Measurements from ENCODE around the gene ATP8A2.

ATP8A2 gene

DNA sequence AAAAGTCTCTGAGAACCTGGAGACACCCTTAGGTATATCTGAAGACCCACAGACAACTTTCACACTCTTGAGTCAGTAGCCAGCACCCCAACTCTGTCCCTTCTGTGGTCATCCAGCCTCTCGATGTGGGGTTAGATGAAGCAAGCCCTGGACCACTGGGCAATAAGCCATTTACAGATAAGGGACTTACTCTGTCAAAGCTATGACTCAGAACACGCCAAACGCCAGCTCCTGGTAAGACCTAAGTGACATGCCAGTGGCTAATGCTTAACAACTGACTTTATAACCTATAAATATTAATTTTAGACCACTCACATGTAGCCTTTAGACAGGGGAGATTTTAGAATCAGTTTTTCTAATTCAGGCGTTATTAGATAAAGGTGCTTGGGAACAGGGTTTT lies 594.3 kb downstream of the ATP8A2 start:
- Histone ChIP-seq H3K9ac (ENCODE audit: low read depth in 1 of 2, low read length in 2 of 2) (no peak overlapping the region), H3K4me1 (ENCODE audit: control insufficient read depth in 2 of 2, insufficient read depth in 2 of 2, low read length in 2 of 2) (no peaks in the 10 kb centered on the region), H3K27ac (ENCODE audit: low read depth in 2 of 2, low read length in 2 of 2) (no peak overlapping the region), H3K27me3 (ENCODE audit: control insufficient read depth in 2 of 2, insufficient read depth in 2 of 2, low read length in 2 of 2) (no peaks in the 10 kb centered on the region), H3K36me3 (ENCODE audit: control insufficient read depth in 2 of 2, insufficient read depth in 2 of 2, low read length in 2 of 2) (no peaks in the 10 kb centered on the region), H3K9me3 (ENCODE audit: control insufficient read depth in 2 of 2, low read length in 2 of 2) (no peaks in the 10 kb centered on the region), H3K4me3 (ENCODE audit: low read length in 2 of 2) (no peak overlapping the region)

DNA sequence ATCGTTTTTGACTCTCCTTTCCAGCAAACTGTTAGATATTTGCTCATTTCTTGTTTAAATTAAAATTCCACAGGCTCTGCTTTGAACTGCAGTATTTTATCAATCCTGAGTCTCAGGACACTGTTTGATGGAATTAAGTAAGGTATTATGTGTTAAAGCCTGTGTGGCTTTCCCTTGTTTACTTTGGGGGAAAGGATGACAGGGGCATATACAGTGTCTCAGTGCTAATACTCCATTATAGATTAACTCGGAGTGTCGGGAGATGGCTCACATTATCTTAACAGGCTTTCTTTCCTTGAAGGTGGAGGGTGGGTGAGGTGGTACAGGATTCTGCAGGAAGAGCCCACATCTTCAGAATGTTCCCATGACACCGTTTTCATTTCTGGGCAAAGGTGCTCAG lies 595.4 kb downstream of the ATP8A2 start:
- Histone ChIP-seq H3K9me3 (ENCODE audit: control insufficient read depth in 2 of 2, low read length in 2 of 2) (no peaks in the 10 kb centered on the region), H3K4me3 (ENCODE audit: low read length in 2 of 2) (no peak overlapping the region), H3K9ac (ENCODE audit: low read depth in 1 of 2, low read length in 2 of 2) (no peak overlapping the region), H3K4me1 (ENCODE audit: control insufficient read depth in 2 of 2, insufficient read depth in 2 of 2, low read length in 2 of 2) (no peaks in the 10 kb centered on the region), H3K27me3 (ENCODE audit: control insufficient read depth in 2 of 2, insufficient read depth in 2 of 2, low read length in 2 of 2) (no peaks in the 10 kb centered on the region), H3K36me3 (ENCODE audit: control insufficient read depth in 2 of 2, insufficient read depth in 2 of 2, low read length in 2 of 2) (no peaks in the 10 kb centered on the region), H3K27ac (ENCODE audit: low read depth in 2 of 2, low read length in 2 of 2) (no peak overlapping the region)

GRCh38 chr13:25971047-25971446 lies 599.3 kb downstream of the ATP8A2 start:
- Histone ChIP-seq H3K4me3 (ENCODE audit: low read length in 2 of 2) (no peak overlapping the region), H3K9ac (ENCODE audit: low read depth in 1 of 2, low read length in 2 of 2) (no peak overlapping the region), H3K9me3 (ENCODE audit: control insufficient read depth in 2 of 2, low read length in 2 of 2) (no peaks in the 10 kb centered on the region), H3K36me3 (ENCODE audit: control insufficient read depth in 2 of 2, insufficient read depth in 2 of 2, low read length in 2 of 2) (no peaks in the 10 kb centered on the region), H3K27me3 (ENCODE audit: control insufficient read depth in 2 of 2, insufficient read depth in 2 of 2, low read length in 2 of 2) (no peaks in the 10 kb centered on the region), H3K4me1 (ENCODE audit: control insufficient read depth in 2 of 2, insufficient read depth in 2 of 2, low read length in 2 of 2) (no peaks in the 10 kb centered on the region), H3K27ac (ENCODE audit: low read depth in 2 of 2, low read length in 2 of 2) (no peak overlapping the region)

DNA sequence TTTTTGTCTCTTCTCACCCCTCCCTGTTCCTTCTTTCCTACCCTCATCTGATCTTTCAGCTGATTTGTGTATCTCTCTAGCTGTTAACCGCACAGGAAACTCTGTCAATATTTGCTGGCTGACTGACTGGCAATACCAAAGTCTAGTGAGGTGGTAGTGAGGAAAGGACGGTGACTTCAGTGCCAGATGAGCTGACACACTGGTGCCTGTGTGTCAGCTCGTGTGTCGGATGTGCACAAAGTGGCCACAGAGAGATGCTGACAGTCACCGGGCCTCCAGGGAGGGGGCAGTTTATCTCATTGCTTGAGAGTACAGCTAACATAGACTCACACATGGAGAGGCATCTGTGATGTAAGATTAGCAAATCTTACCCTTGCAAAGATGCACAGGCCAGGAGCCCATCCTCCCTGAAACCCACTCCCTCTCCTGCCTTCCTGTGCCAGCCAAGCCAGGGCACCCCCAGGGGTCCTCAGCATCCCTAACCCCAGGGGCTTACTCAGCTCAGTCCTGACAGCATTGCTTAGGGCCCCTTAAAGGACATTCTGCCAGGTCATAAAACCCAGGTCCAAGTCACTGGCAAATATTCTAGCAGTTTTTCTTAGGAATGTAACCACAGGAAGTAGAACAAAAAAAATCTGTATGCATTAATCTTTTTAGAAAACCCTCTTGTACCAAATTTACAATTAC lies 599.8 kb downstream of the ATP8A2 start:
- H3K4me1 ChIP-seq (ENCODE audit: control insufficient read depth in 2 of 2, insufficient read depth in 2 of 2, low read length in 2 of 2), result no peaks in the 10 kb centered on the region
- no peaks in the 10 kb centered on the region for H3K27me3 ChIP-seq (ENCODE audit: control insufficient read depth in 2 of 2, insufficient read depth in 2 of 2, low read length in 2 of 2)
- H3K27ac ChIP-seq (ENCODE audit: low read depth in 2 of 2, low read length in 2 of 2), result no peak overlapping the region
- H3K4me3 ChIP-seq (ENCODE audit: low read length in 2 of 2), result no peak overlapping the region
- no peaks in the 10 kb centered on the region for H3K9me3 ChIP-seq (ENCODE audit: control insufficient read depth in 2 of 2, low read length in 2 of 2)
- H3K9ac ChIP-seq (ENCODE audit: low read depth in 1 of 2, low read length in 2 of 2), result no peak overlapping the region
- H3K36me3 ChIP-seq (ENCODE audit: control insufficient read depth in 2 of 2, insufficient read depth in 2 of 2, low read length in 2 of 2), result no peaks in the 10 kb centered on the region

- no peak overlapping the region for H3K4me3 ChIP-seq (ENCODE audit: low read length in 2 of 2)
- H3K36me3 ChIP-seq (ENCODE audit: control insufficient read depth in 2 of 2, insufficient read depth in 2 of 2, low read length in 2 of 2), result no peaks in the 10 kb centered on the region
- no peak overlapping the region for H3K27ac ChIP-seq (ENCODE audit: low read depth in 2 of 2, low read length in 2 of 2)
- H3K9me3 ChIP-seq (ENCODE audit: control insufficient read depth in 2 of 2, low read length in 2 of 2), result no peaks in the 10 kb centered on the region
- H3K9ac ChIP-seq (ENCODE audit: low read depth in 1 of 2, low read length in 2 of 2), result no peak overlapping the region
- no peaks in the 10 kb centered on the region for H3K27me3 ChIP-seq (ENCODE audit: control insufficient read depth in 2 of 2, insufficient read depth in 2 of 2, low read length in 2 of 2)
- H3K4me1 ChIP-seq (ENCODE audit: control insufficient read depth in 2 of 2, insufficient read depth in 2 of 2, low read length in 2 of 2), result no peaks in the 10 kb centered on the region
Measured at GRCh38 chr13:25973085-25973484, 601.3 kb downstream of the ATP8A2 start.

GRCh38 chr13:25973576-25973975 lies 601.8 kb downstream of the ATP8A2 start:
- H3K36me3 ChIP-seq (ENCODE audit: control insufficient read depth in 2 of 2, insufficient read depth in 2 of 2, low read length in 2 of 2), result no peaks in the 10 kb centered on the region
- no peaks in the 10 kb centered on the region for H3K4me1 ChIP-seq (ENCODE audit: control insufficient read depth in 2 of 2, insufficient read depth in 2 of 2, low read length in 2 of 2)
- H3K9ac ChIP-seq (ENCODE audit: low read depth in 1 of 2, low read length in 2 of 2), result no peak overlapping the region
- H3K9me3 ChIP-seq (ENCODE audit: control insufficient read depth in 2 of 2, low read length in 2 of 2), result no peaks in the 10 kb centered on the region
- no peak overlapping the region for H3K4me3 ChIP-seq (ENCODE audit: low read length in 2 of 2)
- H3K27me3 ChIP-seq (ENCODE audit: control insufficient read depth in 2 of 2, insufficient read depth in 2 of 2, low read length in 2 of 2), result no peaks in the 10 kb centered on the region
- no peak overlapping the region for H3K27ac ChIP-seq (ENCODE audit: low read depth in 2 of 2, low read length in 2 of 2)

DNA sequence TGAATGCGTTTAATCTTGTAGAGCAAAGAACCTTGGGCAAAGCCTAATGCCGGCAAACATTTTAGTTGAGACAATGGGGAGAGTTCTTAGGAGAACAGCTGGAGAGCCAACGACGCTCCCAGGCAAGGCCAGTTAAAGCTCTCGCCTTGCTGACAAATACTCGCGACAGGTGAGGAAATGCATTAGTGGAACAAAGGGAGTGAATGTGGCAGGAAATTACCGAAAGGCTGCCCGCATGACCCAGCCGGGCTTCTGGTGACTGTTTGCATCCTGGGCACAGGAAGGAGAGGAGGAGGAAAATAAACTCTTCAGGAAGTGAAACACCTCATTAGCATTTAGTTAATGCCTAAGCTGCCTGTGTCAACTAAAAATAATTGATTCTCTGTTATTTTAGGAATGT lies 605.4 kb downstream of the ATP8A2 start:
- no peak overlapping the region for H3K4me3 ChIP-seq (ENCODE audit: low read length in 2 of 2)

DNA sequence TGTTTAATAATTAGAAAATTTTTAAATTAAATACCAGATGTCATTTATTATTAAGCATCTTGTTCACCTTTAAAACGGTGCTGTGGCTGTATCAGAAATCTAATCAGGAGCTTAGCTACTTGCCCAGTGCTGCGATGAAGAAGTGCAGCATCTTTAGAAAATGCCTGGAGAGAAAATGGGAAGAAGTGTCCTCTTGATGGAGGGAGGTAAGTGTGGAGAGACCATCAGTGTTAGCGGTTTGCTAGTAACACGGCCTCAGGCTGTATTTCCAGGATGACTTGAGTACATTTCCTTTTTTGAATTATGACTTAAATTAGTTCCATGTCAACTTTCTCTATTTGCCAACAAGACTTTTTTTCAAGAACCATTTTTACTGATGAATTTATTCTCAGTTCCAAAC lies 605.9 kb downstream of the ATP8A2 start:
- Histone ChIP-seq H3K4me3 (ENCODE audit: low read length in 2 of 2) (no peak overlapping the region), H3K27me3 (ENCODE audit: control insufficient read depth in 2 of 2, insufficient read depth in 2 of 2, low read length in 2 of 2) (no peaks in the 10 kb centered on the region), H3K27ac (ENCODE audit: low read depth in 2 of 2, low read length in 2 of 2) (no peak overlapping the region), H3K9me3 (ENCODE audit: control insufficient read depth in 2 of 2, low read length in 2 of 2) (no peaks in the 10 kb centered on the region), H3K9ac (ENCODE audit: low read depth in 1 of 2, low read length in 2 of 2) (no peak overlapping the region), H3K4me1 (ENCODE audit: control insufficient read depth in 2 of 2, insufficient read depth in 2 of 2, low read length in 2 of 2) (no peaks in the 10 kb centered on the region), H3K36me3 (ENCODE audit: control insufficient read depth in 2 of 2, insufficient read depth in 2 of 2, low read length in 2 of 2) (no peaks in the 10 kb centered on the region)

More for the DNA sequence above, 605.4 kb downstream of the ATP8A2 start:
- Histone ChIP-seq H3K9ac (ENCODE audit: low read depth in 1 of 2, low read length in 2 of 2) (no peak overlapping the region), H3K9me3 (ENCODE audit: control insufficient read depth in 2 of 2, low read length in 2 of 2) (no peaks in the 10 kb centered on the region), H3K27me3 (ENCODE audit: control insufficient read depth in 2 of 2, insufficient read depth in 2 of 2, low read length in 2 of 2) (no peaks in the 10 kb centered on the region), H3K27ac (ENCODE audit: low read depth in 2 of 2, low read length in 2 of 2) (no peak overlapping the region), H3K4me1 (ENCODE audit: control insufficient read depth in 2 of 2, insufficient read depth in 2 of 2, low read length in 2 of 2) (no peaks in the 10 kb centered on the region), H3K36me3 (ENCODE audit: control insufficient read depth in 2 of 2, insufficient read depth in 2 of 2, low read length in 2 of 2) (no peaks in the 10 kb centered on the region)

DNA sequence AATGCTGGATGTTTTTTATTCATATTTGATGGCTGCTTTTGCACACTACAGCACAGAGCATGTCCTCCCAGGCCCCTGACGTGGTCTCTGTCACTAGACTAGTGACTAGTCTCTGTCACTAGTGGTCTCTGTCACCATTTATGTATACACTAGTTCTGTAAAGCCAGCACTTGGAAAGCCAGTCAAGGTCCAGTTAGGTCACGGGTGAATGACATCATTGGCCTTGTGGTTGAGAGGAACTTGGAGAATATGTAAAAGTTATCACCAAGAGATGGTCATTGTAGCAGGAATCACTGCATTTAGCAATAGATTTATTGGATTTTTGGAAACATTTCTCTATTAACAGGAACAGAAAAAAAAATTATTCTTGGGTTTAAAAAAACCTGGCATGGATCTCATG lies 607.2 kb downstream of the ATP8A2 start:
- Histone ChIP-seq H3K27me3 (ENCODE audit: control insufficient read depth in 2 of 2, insufficient read depth in 2 of 2, low read length in 2 of 2) (no peaks in the 10 kb centered on the region), H3K36me3 (ENCODE audit: control insufficient read depth in 2 of 2, insufficient read depth in 2 of 2, low read length in 2 of 2) (no peaks in the 10 kb centered on the region), H3K27ac (ENCODE audit: low read depth in 2 of 2, low read length in 2 of 2) (no peak overlapping the region), H3K9ac (ENCODE audit: low read depth in 1 of 2, low read length in 2 of 2) (no peak overlapping the region), H3K9me3 (ENCODE audit: control insufficient read depth in 2 of 2, low read length in 2 of 2) (no peaks in the 10 kb centered on the region), H3K4me3 (ENCODE audit: low read length in 2 of 2) (no peak overlapping the region), H3K4me1 (ENCODE audit: control insufficient read depth in 2 of 2, insufficient read depth in 2 of 2, low read length in 2 of 2) (no peaks in the 10 kb centered on the region)

- H3K9me3 ChIP-seq (ENCODE audit: control insufficient read depth in 2 of 2, low read length in 2 of 2), result no peaks in the 10 kb centered on the region
- H3K4me1 ChIP-seq (ENCODE audit: control insufficient read depth in 2 of 2, insufficient read depth in 2 of 2, low read length in 2 of 2), result no peaks in the 10 kb centered on the region
- no peak overlapping the region for H3K4me3 ChIP-seq (ENCODE audit: low read length in 2 of 2)
- no peak overlapping the region for H3K9ac ChIP-seq (ENCODE audit: low read depth in 1 of 2, low read length in 2 of 2)
- no peaks in the 10 kb centered on the region for H3K27me3 ChIP-seq (ENCODE audit: control insufficient read depth in 2 of 2, insufficient read depth in 2 of 2, low read length in 2 of 2)
- no peaks in the 10 kb centered on the region for H3K36me3 ChIP-seq (ENCODE audit: control insufficient read depth in 2 of 2, insufficient read depth in 2 of 2, low read length in 2 of 2)
- H3K27ac ChIP-seq (ENCODE audit: low read depth in 2 of 2, low read length in 2 of 2), result no peak overlapping the region
Measured at GRCh38 chr13:25979371-25979770, 607.6 kb downstream of the ATP8A2 start.

DNA sequence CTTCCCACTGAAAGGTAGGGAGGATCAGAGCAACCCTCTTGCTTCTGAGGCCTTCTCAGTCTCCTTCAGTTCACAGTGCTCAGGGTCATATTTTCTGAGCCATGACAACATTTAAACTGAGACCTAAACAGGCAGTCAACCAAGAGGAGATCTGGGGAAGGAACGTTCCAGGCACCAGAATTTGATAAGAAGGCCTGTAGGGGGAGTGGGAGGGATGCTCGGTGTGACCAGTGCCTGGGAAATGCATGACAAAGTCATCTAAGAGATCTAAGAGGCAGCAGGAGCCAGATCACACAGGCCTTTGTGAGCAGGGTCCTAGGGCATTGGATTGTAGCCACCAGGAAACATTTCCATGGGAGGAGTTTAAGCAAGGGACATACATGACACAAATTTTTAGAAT lies 608.5 kb downstream of the ATP8A2 start:
- no peak overlapping the region for H3K9ac ChIP-seq (ENCODE audit: low read depth in 1 of 2, low read length in 2 of 2)
- no peaks in the 10 kb centered on the region for H3K4me1 ChIP-seq (ENCODE audit: control insufficient read depth in 2 of 2, insufficient read depth in 2 of 2, low read length in 2 of 2)
- H3K9me3 ChIP-seq (ENCODE audit: control insufficient read depth in 2 of 2, low read length in 2 of 2), result no peaks in the 10 kb centered on the region
- H3K27me3 ChIP-seq (ENCODE audit: control insufficient read depth in 2 of 2, insufficient read depth in 2 of 2, low read length in 2 of 2), result no peaks in the 10 kb centered on the region
- no peak overlapping the region for H3K4me3 ChIP-seq (ENCODE audit: low read length in 2 of 2)
- H3K36me3 ChIP-seq (ENCODE audit: control insufficient read depth in 2 of 2, insufficient read depth in 2 of 2, low read length in 2 of 2), result no peaks in the 10 kb centered on the region
- H3K27ac ChIP-seq (ENCODE audit: low read depth in 2 of 2, low read length in 2 of 2), result no peak overlapping the region

All from mucosa of rectum (tissue), 2 donors.